Measurements from ENCODE around the gene MLF1.
"Not testable (repeated sequence)": the region's sequence is repeated elsewhere in the genome, so short reads cannot be mapped to it uniquely, and the experiment has no call there.

MLF1 gene

GRCh38 chr3:158570999-158571702 is at the start of gene MLF1:
MLF1 (plus strand) TSS chr3:158571194; CDS start chr3:158571301, 107 bp downstream.
- Histone ChIP-seq H3K4me1 (0 out of 2 replicates have a peak, but pooled peaks cover 4% of the 10 kb centered on the region), H3K9ac (no peak within 1 kb of the TSS), H3K4me3 (no peak within 1 kb of the TSS), H3K27ac (no peak within 1 kb of the TSS), H4K20me1 (no peaks in the 10 kb centered on the region), H3K9me3 (peaks cover 8% of the 10 kb centered on the region), H3K4me2 (no peak within 1 kb of the TSS), H3K27me3 (no peaks in the 10 kb centered on the region), H3K36me3 (no peaks in the 10 kb centered on the region)
- TF ChIP-seq Cebpa-rat (IDR thresholded peaks at IDR 0.05), result no peak

GRCh38 chr3:158522221-158523136 is 48.5 kb upstream of the MLF1 start:
- H3K4me2 ChIP-seq, result no peak overlapping the region
- no peaks in the 10 kb centered on the region for H3K9me3 ChIP-seq
- H3K4me3 ChIP-seq, result no peak overlapping the region
- H3K36me3 ChIP-seq, result no peaks in the 10 kb centered on the region
- H3K27me3 ChIP-seq, result no peaks in the 10 kb centered on the region
- H3K9ac ChIP-seq, result no peak overlapping the region
- TF ChIP-seq Cebpa-rat (IDR thresholded peaks at IDR 0.05), result no peak
- no peaks in the 10 kb centered on the region for H4K20me1 ChIP-seq
- H3K27ac ChIP-seq, result no peak overlapping the region
- no peaks in the 10 kb centered on the region for H3K4me1 ChIP-seq

DNA sequence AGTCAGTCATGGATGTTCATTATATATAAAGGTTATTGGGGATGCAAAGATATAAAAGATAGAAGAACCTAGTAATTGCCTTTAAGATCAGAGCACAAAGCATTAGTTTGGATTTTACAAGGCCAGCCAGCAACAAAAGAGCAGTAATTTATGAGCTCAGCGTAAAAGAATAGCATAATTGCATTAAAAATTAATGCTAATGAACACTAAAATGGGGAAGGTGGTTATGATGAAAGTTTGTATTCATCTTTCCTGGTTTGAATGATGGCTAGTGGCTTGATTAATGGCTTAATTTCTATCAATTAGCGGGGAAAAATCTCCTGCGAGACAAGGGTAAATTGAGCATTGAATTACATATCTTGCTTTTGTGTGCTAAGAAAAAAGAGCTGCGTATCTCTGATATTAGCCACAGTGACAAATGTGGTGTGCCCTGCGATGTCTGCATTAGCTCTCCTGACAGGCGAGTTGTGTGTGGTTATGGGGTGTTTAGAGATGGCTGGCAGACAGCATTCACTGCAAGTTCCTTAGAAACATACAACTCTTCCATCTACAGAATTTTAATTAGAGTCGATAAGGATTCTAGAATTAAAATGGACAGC is 42.8 kb upstream of the MLF1 start:
- Histone ChIP-seq H3K9ac (no peak overlapping the region), H3K9me3 (no peaks in the 10 kb centered on the region), H3K4me3 (no peak overlapping the region), H3K36me3 (no peaks in the 10 kb centered on the region), H3K4me2 (no peak overlapping the region), H3K4me1 (no peaks in the 10 kb centered on the region), H4K20me1 (no peaks in the 10 kb centered on the region), H3K27ac (no peak overlapping the region), H3K27me3 (no peaks in the 10 kb centered on the region)
- TF ChIP-seq Cebpa-rat (IDR thresholded peaks at IDR 0.05), result no peak

DNA sequence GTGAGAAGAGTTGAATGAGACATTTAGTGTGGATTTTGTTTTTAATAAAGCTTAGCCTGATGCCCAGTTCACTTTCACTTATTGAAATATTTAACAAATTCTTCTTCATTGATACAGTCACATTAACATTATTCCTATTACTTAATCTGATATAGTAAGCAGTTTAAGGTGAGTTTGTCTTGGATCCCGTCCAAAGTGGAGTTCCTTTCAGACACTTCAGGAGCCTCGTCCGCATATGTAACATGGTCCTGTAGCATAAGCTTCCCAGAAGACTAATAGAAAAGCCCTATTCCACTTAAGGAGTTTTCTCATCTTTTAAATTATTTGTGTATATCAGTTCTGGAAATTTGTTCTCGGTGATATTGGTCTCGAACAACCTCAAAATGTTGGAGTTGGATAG is 39.7 kb upstream of the MLF1 start:
- no peak overlapping the region for H3K27ac ChIP-seq
- H3K9me3 ChIP-seq, result no peaks in the 10 kb centered on the region
- no peaks in the 10 kb centered on the region for H3K36me3 ChIP-seq
- no peak overlapping the region for H3K4me2 ChIP-seq
- H3K4me3 ChIP-seq, result no peak overlapping the region
- no peaks in the 10 kb centered on the region for H3K4me1 ChIP-seq
- no peak for TF ChIP-seq Cebpa-rat (IDR thresholded peaks at IDR 0.05)
- no peaks in the 10 kb centered on the region for H4K20me1 ChIP-seq
- no peak overlapping the region for H3K9ac ChIP-seq
- no peaks in the 10 kb centered on the region for H3K27me3 ChIP-seq

DNA sequence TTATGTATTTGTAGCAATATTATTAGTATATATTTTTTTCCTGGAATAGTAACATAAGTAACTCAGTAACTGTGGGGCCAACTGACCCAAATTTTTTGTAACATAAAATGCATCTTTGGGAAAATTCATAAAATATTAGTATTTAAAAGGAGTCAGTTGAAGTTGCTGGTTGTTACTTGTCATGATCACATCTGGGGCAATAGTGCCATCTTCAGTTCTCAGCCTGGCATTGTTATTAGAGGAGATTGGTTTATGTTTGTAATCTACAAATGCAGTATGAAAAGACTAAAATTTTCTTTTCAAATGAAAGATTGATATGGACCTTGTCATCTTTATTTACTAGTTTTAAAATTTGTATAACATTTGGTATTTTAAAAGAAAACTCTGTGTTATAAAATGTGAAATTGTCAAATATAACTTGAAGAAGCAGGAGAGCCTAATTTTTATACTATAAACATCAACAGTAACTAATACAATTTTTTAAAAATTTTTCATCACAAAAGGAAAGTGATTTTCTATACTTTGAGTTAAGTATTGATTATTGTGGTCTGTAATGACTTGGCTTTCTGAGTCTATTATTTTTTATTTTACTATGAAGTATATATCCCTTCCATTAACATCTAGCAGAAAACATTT is 38.8 kb upstream of the MLF1 start:
- Histone ChIP-seq H4K20me1 (no peaks in the 10 kb centered on the region), H3K9ac (no peak overlapping the region)

DNA sequence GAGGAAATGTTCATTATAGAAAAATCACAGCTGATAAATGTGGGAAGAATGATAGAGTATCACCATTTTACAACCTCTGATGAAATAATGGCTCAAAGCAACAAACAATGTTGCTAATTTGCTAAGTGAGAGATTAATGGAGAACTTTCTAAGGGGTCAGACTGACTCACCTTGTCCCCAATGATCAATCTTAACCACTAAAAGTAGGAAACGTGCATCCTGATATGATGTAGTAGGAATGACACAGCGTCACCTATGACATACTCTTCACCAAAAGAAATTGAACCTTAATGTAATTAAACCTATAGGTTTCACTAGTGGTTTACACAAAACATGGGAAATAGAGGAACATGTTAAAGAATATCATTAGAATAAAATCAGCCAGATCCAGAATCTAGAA is 35.1 kb upstream of the MLF1 start:
- Histone ChIP-seq H3K4me3 (no peak overlapping the region), H3K9me3 (no peaks in the 10 kb centered on the region), H3K9ac (no peak overlapping the region), H3K27ac (no peak overlapping the region), H3K4me2 (no peak overlapping the region), H3K36me3 (no peaks in the 10 kb centered on the region), H3K27me3 (no peaks in the 10 kb centered on the region), H3K4me1 (no peaks in the 10 kb centered on the region), H4K20me1 (no peaks in the 10 kb centered on the region)
- no peak for TF ChIP-seq Cebpa-rat (IDR thresholded peaks at IDR 0.05)

More for the DNA sequence above, 38.8 kb upstream of the MLF1 start:
- Histone ChIP-seq H3K27ac (no peak overlapping the region), H3K36me3 (no peaks in the 10 kb centered on the region), H3K4me1 (no peaks in the 10 kb centered on the region), H3K27me3 (no peaks in the 10 kb centered on the region), H3K4me3 (no peak overlapping the region), H3K9me3 (no peaks in the 10 kb centered on the region), H3K4me2 (no peak overlapping the region)
- TF ChIP-seq Cebpa-rat (IDR thresholded peaks at IDR 0.05), result no peak

GRCh38 chr3:158539414-158540014 is 31.5 kb upstream of the MLF1 start:
- no peaks in the 10 kb centered on the region for H3K9me3 ChIP-seq
- H3K36me3 ChIP-seq, result peaks cover 4% of the 10 kb centered on the region
- H3K4me1 ChIP-seq, result no peaks in the 10 kb centered on the region
- H3K27me3 ChIP-seq, result no peaks in the 10 kb centered on the region
- H3K27ac ChIP-seq, result no peak overlapping the region
- no peak overlapping the region for H3K4me3 ChIP-seq
- no peak overlapping the region for H3K4me2 ChIP-seq
- no peak overlapping the region for H3K9ac ChIP-seq
- TF ChIP-seq Cebpa-rat (IDR thresholded peaks at IDR 0.05), result no peak
- no peaks in the 10 kb centered on the region for H4K20me1 ChIP-seq

DNA sequence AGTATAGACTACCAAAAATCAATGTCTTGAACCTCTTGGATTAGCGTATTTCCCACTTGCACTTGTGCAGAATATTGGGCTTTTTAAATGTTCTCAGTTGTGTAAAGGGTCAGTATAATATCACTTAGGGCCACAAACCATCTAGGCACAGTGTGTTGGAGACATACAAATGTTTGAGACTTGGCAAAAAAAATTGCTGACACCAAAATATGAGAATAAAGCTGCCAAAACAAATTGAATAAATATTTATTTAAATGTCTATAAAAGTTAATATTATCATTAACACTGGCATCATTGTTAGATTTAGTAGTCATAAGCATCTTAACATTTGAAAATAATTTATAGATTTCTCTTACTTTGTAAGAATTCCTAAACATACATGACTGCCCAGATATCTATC is 30.9 kb upstream of the MLF1 start:
- H3K4me3 ChIP-seq, result no peak overlapping the region
- H3K4me1 ChIP-seq, result no peaks in the 10 kb centered on the region
- H4K20me1 ChIP-seq, result no peaks in the 10 kb centered on the region
- H3K27me3 ChIP-seq, result no peaks in the 10 kb centered on the region
- H3K4me2 ChIP-seq, result no peak overlapping the region
- H3K36me3 ChIP-seq, result peaks cover 9% of the 10 kb centered on the region
- H3K27ac ChIP-seq, result no peak overlapping the region
- no peak for TF ChIP-seq Cebpa-rat (IDR thresholded peaks at IDR 0.05)
- H3K9me3 ChIP-seq, result no peaks in the 10 kb centered on the region
- H3K9ac ChIP-seq, result no peak overlapping the region

DNA sequence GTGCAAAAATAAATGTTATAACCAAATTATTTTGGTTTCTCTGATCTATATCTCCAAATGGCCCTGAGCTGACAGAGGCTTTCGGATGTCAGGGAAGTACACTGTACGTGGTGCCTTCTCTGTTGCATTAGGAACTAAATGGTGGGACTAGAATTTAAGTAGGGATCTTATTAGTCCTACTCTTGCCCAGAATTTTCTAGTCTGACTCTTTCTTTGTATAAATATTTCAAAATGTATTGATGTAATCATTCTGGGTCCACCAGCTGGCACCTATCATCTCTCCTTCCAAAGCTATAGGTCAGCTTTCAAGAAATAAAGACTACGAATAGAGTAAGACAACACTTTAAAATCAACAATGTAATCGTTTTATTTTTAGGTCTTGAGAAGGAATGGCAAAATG is 22.3 kb upstream of the MLF1 start:
- peaks cover 6% of the 10 kb centered on the region; the same call in 1 of the 2 replicates for H3K9me3 ChIP-seq
- TF ChIP-seq Cebpa-rat (IDR thresholded peaks at IDR 0.05), result no peak
- no peaks in the 10 kb centered on the region for H3K4me1 ChIP-seq
- no peak overlapping the region for H3K27ac ChIP-seq
- H3K4me2 ChIP-seq, result no peak overlapping the region
- no peaks in the 10 kb centered on the region for H4K20me1 ChIP-seq
- peaks cover 17% of the 10 kb centered on the region for H3K36me3 ChIP-seq
- no peak overlapping the region for H3K4me3 ChIP-seq
- no peak overlapping the region for H3K9ac ChIP-seq
- H3K27me3 ChIP-seq, result no peaks in the 10 kb centered on the region

- H3K27me3 ChIP-seq, H3K4me1 ChIP-seq, H3K27ac ChIP-seq, H3K4me3 ChIP-seq, H3K4me2 ChIP-seq, H3K9ac ChIP-seq, H4K20me1 ChIP-seq, H3K9me3 ChIP-seq: not testable (repeated sequence)
- H3K36me3 ChIP-seq, result peaks cover 14% of the 10 kb centered on the region
These were observed 21.1 kb upstream of the MLF1 start for GRCh38 chr3:158549938-158550337.

Data from BLaER1 (cell line).